Stimulated activated naive CD8-positive, alpha-beta T cell treated with anti-CD3 and anti-CD28 coated beads, Interleukin-15, amount 100 ng/mL, for 72 hours (primary cell): ENCODE results near the gene SLC24A3.

Source experiments
- ATAC-seq: fragments of 150-1000 bp; cut with Tn5 transposase; 2 replicates; pipeline ENCODE4 v1.10.0; 2021; ENCODE audit warnings: mild to moderate bottlenecking, moderate library complexity
- DNase-seq, 2 donors: peaks; one replicate each; pipeline ENCODE4 v3.0.0; 2021 to 2022
- H3K27ac Mint-ChIP-seq, 2 donors: one replicate each; pipeline ENCODE4 v1.8.0; 2022; ENCODE audit warnings: mild to moderate bottlenecking in 2 of 2, mixed read lengths in 2 of 2, moderate library complexity in 2 of 2
- H3K27me3 Mint-ChIP-seq: one replicate; pipeline ENCODE4 v1.8.0; 2022; ENCODE audit warnings: mixed read lengths
- H3K4me1 Mint-ChIP-seq: one replicate; pipeline ENCODE4 v1.8.0; 2022; ENCODE audit warnings: mild to moderate bottlenecking, mixed read lengths
- H3K4me3 Mint-ChIP-seq, 2 donors: one replicate each; pipeline ENCODE4 v1.8.0; 2022; ENCODE audit warnings: mild to moderate bottlenecking in 2 of 2, mixed read lengths in 2 of 2, moderate library complexity in 1 of 2
- H3K9me3 Mint-ChIP-seq, 2 donors: one replicate each; pipeline ENCODE4 v1.8.0; 2022; ENCODE audit warnings: mixed read lengths in 2 of 2

Gene SLC24A3

GRCh38 chr20:19688031-19688806 is 475.8 kb downstream of the SLC24A3 start:
- H3K9me3 Mint-ChIP-seq = no peaks in the 10 kb centered on the region
- H3K4me1 Mint-ChIP-seq = peaks cover 11% of the 10 kb centered on the region
- H3K27me3 Mint-ChIP-seq = peaks cover 18% of the 10 kb centered on the region
- no peak overlapping the region for H3K27ac Mint-ChIP-seq
- DNase-seq (no peak), ATAC-seq (no peak)
- no peak overlapping the region for H3K4me3 Mint-ChIP-seq

DNA sequence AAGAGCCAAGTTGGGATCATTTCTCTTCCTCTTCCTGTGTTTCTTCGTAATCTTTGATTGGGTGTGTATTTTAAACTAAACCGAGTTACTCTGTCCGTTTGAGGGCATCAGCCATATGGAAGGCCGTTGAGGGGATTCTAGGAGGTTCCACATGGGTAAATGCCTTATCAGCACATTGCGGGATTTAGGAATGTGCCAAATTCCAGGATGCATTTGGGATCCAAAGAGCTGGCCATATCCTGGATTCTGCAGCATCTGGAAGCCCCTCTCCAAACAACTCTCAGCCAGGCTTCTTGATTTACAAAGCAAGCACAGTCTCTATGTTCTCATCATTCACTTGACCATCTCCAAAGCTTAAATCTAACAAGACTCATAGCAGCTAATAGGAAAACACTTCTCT is 478.0 kb downstream of the SLC24A3 start:
- no peak for DNase-seq
- Mint-ChIP-seq H3K4me3 (no peak overlapping the region), H3K27ac (no peak overlapping the region), H3K9me3 (no peaks in the 10 kb centered on the region), H3K27me3 (peaks cover 26% of the 10 kb centered on the region), H3K4me1 (peaks cover 11% of the 10 kb centered on the region)
- no peak for ATAC-seq

- H3K9me3 Mint-ChIP-seq = no peaks in the 10 kb centered on the region
- peaks cover 26% of the 10 kb centered on the region for H3K27me3 Mint-ChIP-seq
- no peak for ATAC-seq
- no peak overlapping the region for H3K4me3 Mint-ChIP-seq
- no peak for DNase-seq
- H3K27ac Mint-ChIP-seq = no peak overlapping the region
- H3K4me1 Mint-ChIP-seq = peaks cover 11% of the 10 kb centered on the region
Measured at GRCh38 chr20:19691125-19691524, 478.7 kb downstream of the SLC24A3 start.

GRCh38 chr20:19692100-19692499 is 479.7 kb downstream of the SLC24A3 start:
- no peak overlapping the region for H3K4me3 Mint-ChIP-seq
- ATAC-seq (no peak), DNase-seq (no peak)
- H3K27me3 Mint-ChIP-seq = peaks cover 26% of the 10 kb centered on the region
- H3K27ac Mint-ChIP-seq = no peak overlapping the region
- H3K4me1 Mint-ChIP-seq = peaks cover 11% of the 10 kb centered on the region
- H3K9me3 Mint-ChIP-seq = no peaks in the 10 kb centered on the region

GRCh38 chr20:19692685-19693119 is 480.3 kb downstream of the SLC24A3 start:
- Mint-ChIP-seq H3K4me3 (no peak overlapping the region), H3K9me3 (no peaks in the 10 kb centered on the region), H3K27me3 (peaks cover 26% of the 10 kb centered on the region), H3K4me1 (peaks cover 11% of the 10 kb centered on the region), H3K27ac (no peak overlapping the region)
- DNase-seq (peak; percentile 29 to 45), ATAC-seq (no peak)

DNA sequence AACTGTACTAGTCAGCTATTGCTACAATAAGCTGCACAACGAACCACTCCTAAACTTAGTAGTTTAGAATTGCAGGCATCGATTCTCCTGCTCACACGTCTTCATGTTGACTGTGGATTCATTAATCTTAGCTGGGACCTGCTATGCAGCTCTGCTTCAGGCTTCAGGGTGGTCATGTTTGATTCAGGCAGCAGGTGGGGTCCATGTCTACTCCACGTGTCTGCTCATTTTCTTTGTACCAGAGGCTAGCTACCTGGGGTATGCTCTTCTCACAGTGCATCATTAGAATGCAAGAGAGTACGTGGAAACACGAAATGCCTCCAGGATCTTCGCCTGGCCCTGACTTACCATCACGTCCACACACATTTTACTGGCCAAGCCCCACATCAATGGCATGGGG is 481.1 kb downstream of the SLC24A3 start:
- Mint-ChIP-seq H3K4me1 (peaks cover 11% of the 10 kb centered on the region), H3K27ac (no peak overlapping the region), H3K27me3 (peaks cover 26% of the 10 kb centered on the region), H3K9me3 (no peaks in the 10 kb centered on the region), H3K4me3 (no peak overlapping the region)
- DNase-seq (no peak), ATAC-seq (no peak)

DNA sequence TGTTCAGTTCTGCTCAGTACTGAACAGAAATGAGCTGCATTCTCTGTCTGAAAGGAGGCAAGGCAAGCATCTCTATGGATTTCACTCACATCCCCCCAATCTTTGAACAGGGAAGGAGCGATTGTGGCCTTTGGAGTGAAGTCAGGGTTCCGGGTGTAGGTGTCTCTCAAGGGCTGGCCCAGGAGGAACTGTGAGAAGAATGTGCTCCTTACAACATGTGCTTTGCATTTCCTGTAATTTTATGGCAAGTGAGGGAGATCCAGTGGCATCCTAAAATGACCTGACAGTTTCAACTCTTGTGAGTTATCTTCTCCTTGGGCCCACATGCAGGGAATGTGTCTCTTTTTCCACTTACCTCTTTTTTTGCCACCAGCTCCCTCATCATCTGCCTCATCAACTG is 482.6 kb downstream of the SLC24A3 start:
- Mint-ChIP-seq H3K27ac (no peak overlapping the region), H3K27me3 (peaks cover 25% of the 10 kb centered on the region), H3K4me3 (no peak overlapping the region), H3K4me1 (peaks cover 11% of the 10 kb centered on the region), H3K9me3 (no peaks in the 10 kb centered on the region)
- ATAC-seq (no peak), DNase-seq (no peak)

DNA sequence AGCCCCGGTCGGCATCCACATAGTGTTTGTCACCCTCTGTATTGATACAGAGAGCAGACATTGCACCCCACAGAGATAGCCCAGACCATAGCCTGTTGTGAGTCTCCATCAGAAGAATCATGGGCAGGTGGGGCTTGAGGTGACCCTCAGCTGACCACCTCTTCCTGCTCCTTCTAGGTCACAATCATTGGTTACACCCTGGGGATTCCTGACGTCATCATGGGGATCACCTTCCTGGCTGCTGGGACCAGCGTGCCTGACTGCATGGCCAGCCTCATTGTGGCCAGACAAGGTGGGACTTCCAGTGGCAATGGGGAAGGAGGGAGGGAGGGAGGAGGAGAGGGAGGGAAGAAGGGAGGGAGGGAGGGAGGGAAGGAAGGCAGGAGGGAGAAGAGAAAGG is 484.2 kb downstream of the SLC24A3 start:
- Mint-ChIP-seq H3K9me3 (no peaks in the 10 kb centered on the region), H3K4me1 (peaks cover 11% of the 10 kb centered on the region), H3K27ac (no peak overlapping the region), H3K4me3 (no peak overlapping the region), H3K27me3 (peaks cover 9% of the 10 kb centered on the region)
- ATAC-seq (no peak), DNase-seq (no peak)

GRCh38 chr20:19697415-19697814 is 485.0 kb downstream of the SLC24A3 start:
- peaks cover 7% of the 10 kb centered on the region for H3K4me1 Mint-ChIP-seq
- no peak overlapping the region for H3K4me3 Mint-ChIP-seq

GRCh38 chr20:19699180-19699971 is 486.9 kb downstream of the SLC24A3 start:
- Mint-ChIP-seq H3K9me3 (peaks cover 0 to 5% of the 10 kb centered on the region in 2 donors), H3K27ac (no peak overlapping the region), H3K4me3 (no peak overlapping the region), H3K27me3 (peaks cover 6% of the 10 kb centered on the region), H3K4me1 (no peaks in the 10 kb centered on the region)
- ATAC-seq (no peak), DNase-seq (no peak)

More at GRCh38 chr20:19697415-19697814, 485.0 kb downstream of the SLC24A3 start:
- peaks cover 8% of the 10 kb centered on the region for H3K27me3 Mint-ChIP-seq
- no peak for ATAC-seq
- H3K9me3 Mint-ChIP-seq = peaks cover 0 to 5% of the 10 kb centered on the region in 2 donors
- H3K27ac Mint-ChIP-seq = no peak overlapping the region
- DNase-seq = no peak

DNA sequence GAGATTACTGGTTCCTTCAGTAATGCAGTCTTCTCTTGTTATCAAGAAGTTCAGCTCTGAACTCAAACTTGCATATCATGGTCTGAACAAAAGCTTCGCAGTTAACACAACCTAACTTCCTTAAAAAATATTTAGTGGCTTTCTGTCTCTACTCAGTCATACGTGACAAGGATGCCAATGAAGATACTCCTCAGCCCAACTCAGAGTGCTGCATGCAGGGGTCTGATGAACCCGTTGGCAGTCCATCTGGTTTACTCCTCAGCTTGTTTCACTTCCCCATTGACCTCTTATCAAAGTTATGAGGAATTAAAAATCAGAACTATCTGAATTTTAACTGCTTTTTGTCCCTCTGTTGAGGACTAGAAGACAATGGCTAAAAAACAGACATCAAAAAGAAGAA is 489.0 kb downstream of the SLC24A3 start:
- DNase-seq (no peak), ATAC-seq (no peak)
- Mint-ChIP-seq H3K9me3 (peaks cover 0 to 5% of the 10 kb centered on the region in 2 donors), H3K4me3 (no peak overlapping the region), H3K27ac (no peak overlapping the region), H3K27me3 (no peaks in the 10 kb centered on the region), H3K4me1 (no peaks in the 10 kb centered on the region)

- H3K4me1 Mint-ChIP-seq = no peaks in the 10 kb centered on the region
- no peak for DNase-seq
- no peak overlapping the region for H3K27ac Mint-ChIP-seq
Measured at GRCh38 chr20:19706463-19706862, 494.0 kb downstream of the SLC24A3 start.

DNA sequence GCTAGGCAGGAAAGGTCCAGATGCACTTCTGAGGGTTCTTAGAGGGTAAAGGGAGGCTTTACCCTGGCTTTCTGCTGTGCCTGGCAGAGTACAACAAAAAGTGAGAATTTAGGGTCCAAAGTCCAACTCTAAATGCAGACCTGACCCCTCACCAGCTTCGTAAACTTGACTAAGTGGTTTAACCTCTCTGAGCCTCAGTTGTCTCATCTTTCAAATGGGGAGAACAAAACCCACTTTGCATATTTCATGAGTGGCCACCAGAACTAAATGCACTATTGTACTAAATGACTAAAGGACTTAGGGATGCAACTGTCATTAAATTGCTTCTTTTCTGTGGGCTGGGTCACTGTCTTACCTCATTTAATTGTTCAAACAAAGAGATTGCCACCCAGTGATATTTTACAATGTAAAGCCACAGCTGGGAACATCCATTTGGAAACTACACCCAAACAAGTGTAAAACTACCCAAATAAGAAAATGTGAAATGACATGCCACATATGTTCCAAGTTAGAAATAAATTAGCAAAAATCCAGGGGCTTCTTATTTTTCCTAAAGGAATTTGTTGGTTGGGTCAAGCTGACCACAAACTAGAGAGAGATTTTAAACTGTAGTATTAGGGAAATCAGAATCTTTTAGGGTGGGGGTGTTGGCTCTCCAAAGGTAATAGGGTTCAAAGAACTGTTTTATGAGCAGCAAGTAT is 497.3 kb downstream of the SLC24A3 start:
- H3K27ac Mint-ChIP-seq = no peak overlapping the region
- H3K9me3 Mint-ChIP-seq = peaks cover 0 to 7% of the 10 kb centered on the region in 2 donors
- no peaks in the 10 kb centered on the region for H3K4me1 Mint-ChIP-seq
- DNase-seq = no peak
- no peak overlapping the region for H3K4me3 Mint-ChIP-seq
- no peak for ATAC-seq
- H3K27me3 Mint-ChIP-seq = peaks cover 13% of the 10 kb centered on the region

More at GRCh38 chr20:19706463-19706862, 494.0 kb downstream of the SLC24A3 start:
- Mint-ChIP-seq H3K27me3 (no peaks in the 10 kb centered on the region), H3K9me3 (peaks cover 5% of the 10 kb centered on the region in 2 donors), H3K4me3 (no peak overlapping the region)
- no peak for ATAC-seq

DNA sequence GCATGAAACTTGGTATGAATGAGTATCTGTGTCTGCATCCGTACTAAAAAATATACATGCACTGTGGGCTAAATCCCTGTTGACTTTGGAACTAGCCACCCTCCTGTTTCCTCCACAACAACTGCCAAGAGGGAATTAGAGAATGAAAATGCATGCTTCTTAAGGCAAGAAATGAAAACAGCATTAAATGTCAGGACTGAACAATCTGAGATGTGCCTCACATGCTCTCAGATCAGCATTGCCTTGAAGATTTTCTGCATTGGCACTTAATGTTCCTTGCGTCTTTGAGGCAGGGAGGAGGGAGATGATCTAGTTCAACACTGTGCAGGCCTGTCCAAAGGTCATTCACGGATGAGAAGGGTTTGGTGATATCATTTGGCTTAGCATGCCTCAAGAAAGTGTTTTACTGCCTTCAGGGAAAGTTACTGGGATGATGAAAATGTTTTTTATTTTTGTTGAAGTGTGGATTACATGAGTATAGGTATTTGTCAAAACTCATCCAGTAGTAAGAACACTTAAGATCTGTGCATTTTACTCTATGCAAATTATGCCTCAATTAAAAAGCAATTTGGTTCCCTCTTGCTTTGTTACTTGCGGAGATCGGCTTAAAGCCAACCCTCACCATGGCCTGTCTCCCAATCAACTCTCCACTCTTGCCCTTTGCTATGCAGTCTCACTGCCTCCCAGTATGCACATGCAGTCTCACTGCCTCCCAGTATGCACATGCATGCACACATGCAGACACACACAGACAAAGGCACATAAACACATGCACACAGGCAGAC is 498.1 kb downstream of the SLC24A3 start:
- peaks cover 0 to 12% of the 10 kb centered on the region in 2 donors for H3K9me3 Mint-ChIP-seq

DNA sequence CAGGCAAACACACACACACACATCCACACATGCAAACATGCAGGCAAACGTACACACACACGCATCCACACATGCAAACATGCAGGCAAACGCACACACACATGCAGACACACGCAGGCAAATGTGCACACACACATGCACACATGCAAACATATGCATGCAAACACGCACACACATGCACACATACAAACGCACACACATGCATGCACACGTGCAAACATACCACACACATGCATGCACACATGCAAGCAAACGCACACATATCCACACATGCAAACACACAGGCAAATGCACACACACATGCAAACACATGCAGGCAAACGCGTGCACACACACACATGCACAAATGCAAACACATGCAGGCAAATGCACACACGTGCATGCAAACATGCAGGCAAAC is 498.7 kb downstream of the SLC24A3 start:
- Mint-ChIP-seq H3K4me3 (no peak overlapping the region), H3K27me3 (peaks cover 13% of the 10 kb centered on the region), H3K9me3 (peaks cover 0 to 12% of the 10 kb centered on the region in 2 donors), H3K27ac (no peak overlapping the region), H3K4me1 (no peaks in the 10 kb centered on the region)
- no peak for DNase-seq
- no peak for ATAC-seq

More for the DNA sequence above, 498.1 kb downstream of the SLC24A3 start:
- Mint-ChIP-seq H3K4me1 (no peaks in the 10 kb centered on the region), H3K27ac (no peak overlapping the region), H3K27me3 (peaks cover 13% of the 10 kb centered on the region), H3K4me3 (no peak overlapping the region)
- ATAC-seq (no peak), DNase-seq (no peak)
